ENCODE results near the gene TLK2.
"Not testable (repeated sequence)": the region's sequence is repeated elsewhere in the genome, so short reads cannot be mapped to it uniquely, and the experiment has no call there.

TLK2 gene

DNA sequence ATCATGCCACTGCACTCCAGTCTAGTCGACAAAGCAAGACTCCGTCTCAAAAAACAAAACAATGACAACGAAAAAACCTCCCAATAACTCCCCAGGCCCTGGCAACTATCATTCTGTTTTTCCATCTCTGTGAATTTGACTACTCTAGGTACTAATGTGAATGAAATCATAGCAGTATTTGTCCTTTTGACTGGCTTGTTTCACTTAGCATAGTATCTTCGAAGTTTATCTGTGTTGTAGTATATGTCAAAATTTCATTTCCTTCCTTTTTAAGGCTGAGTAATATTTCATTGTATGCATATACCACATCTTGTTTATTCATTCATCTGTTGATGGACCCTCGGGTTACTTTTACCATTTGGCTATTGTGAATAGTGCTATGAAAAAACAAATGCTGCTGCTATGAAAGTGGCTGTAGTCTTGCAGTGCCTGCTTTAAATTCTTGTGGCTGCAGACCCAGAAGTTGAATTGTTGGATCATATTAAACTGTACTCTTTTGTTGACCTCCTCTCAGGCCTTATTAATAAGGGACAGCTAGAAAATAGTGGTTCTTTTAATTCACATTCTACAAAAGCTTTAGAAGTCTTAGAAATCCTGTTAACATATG, 14.5 kb downstream of the TLK2 start:
- not testable (repeated sequence) for DNase-seq

DNA sequence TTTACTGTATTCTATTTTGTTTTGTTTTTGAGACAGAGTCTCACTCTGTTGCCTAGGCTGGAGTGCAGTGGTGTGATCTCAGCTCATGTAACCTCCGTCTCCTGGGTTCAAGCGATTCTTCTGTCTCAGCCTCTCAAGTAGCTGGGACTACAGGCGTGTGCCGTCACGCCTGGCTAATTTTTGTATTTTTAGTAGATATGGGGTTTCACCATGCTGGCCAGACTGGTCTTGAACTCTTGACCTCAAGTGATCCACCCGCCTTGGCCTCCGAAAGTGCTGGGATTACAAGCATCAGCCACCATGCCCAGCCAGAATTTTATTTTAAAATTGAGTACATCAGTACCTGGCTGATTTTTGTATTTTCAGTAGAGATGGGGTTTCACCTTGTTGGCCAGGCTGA, 15.4 kb downstream of the TLK2 start:
- DNase-seq = not testable (repeated sequence)

DNA sequence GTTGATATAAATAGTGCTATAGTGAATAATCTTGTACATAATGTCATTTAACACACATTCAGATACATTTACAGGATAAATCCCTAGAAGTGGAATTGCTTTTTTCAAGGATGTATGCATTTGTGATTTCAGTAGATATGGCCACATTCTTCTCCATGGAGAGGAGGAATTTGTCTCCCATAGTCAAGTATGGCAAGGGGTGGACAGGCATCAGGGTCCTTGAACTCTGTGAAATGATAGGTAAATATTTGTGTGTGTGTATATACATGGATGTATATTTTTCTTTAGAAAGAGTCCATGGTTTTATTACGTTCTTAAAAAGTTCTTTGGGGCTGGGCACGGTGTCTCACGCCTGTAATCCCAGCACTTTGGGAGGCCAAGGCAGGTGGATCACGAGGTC, 17.7 kb downstream of the TLK2 start:
- DNase-seq = not testable (repeated sequence)

DNA sequence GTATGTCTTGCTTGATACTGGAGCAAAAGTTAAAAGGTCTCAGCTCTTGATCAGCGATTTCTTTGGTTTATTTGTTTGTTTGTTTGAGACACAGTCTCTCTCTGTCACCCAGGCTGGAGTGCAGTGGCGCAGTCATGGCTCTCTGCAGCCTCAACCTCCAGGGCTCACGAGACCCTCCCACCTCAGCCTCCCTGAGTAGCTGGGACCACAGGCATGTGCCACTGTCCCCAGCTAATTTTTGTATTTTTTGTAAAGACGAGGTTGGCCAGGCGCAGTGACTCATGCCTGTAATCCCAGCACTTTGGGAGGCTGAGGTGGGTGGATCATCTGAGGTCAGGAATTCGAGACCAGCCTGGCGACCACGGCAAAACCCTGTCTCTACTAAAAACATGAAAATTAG, 20.2 kb downstream of the TLK2 start:
- not testable (repeated sequence) for DNase-seq

DNA sequence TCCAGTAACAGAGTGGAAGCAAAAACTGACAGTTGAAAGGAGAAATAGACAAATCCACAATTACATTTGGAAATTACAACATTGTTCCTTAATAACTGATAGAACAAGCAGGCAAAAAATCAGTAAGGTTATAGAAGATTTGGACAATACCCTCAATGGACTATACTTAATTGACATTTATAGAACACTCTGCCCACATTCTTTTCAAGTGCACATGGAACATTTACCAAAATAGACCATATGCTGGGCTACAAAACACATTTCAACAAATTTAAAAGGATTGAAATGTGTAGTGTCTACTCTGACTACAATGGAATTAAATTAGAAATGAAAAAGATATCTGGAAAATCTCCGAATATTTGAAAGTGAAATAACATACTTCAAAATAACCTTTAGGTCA, 21.8 kb downstream of the TLK2 start:
- DNase-seq = not testable (repeated sequence)

DNA sequence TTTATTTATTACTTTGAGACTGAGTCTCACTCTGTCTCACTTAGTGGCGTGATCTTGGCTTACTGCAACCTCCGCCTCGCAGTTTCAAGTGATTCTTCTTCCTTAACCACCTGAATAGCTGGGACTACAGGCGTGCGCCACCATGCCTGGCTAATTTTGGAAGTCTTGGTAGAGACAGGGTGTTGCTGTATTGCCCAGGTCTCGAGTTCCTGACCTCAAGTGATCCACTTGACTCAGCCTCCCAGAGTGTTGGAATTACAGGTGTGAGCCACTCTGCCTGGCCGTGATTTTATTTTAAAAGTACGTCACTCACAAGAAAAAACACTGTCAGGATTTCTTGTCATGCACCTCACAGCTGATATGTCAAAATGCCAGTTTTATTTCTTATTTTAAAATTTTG, 26.2 kb downstream of the TLK2 start:
- not testable (repeated sequence) for DNase-seq

DNA sequence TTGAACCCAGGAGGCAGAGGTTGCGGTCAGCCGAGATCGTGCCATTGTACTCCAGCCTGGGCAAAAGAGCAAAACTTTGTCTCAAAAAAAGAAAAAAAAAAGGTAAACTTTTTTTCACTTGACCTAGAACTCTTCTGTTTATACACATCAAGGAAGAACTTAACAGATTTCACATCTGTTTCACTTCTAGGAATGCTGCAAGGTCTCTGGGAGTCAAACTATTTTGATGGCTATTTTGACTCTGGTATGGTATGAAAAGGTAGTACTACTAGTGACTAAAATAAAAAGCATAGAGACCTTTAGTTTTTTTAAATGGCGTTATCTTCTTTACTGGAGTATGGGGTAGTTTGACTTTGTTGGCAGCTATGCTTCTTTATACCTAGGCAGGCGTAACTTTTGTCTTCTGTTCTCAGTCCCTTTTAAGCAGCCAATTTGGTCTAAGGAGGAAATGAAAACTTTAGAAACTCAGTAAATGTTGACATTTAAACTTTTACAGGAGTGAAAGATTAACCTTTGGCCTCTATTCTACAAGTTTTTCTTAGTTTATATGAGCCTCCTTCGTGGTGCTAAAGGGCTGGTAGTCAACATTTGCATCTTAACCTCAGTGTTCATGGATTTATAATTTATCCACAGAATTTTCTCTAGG, 28.7 kb downstream of the TLK2 start:
- DNase-seq = not testable (repeated sequence)

DNA sequence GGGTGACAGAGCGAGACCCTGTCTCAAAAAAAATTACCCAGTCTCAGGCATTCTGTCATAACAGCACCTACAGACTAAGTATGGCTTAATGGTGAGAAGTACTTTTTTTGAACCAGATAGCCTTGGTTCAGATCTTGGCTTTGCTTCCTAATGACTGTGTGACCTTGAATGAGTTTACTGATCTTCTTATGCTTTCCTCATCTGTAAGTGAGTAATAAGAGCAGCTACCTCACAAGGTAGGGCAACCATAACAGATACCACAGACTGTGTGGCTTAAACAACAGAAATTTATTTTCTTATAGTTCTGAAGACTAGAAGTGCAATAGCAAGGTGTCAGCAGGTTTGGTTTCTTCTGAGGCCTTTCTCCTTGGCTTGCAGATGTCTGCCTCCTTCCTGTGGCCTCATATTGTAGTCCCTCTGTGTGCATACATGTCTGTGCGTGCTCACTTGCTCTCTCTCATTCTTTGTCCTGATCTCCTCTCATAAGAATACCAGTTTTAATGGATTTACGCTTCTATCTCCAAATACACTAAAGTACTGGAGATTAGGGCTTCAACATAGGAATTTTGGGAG, 31.7 kb downstream of the TLK2 start:
- DNase-seq = not testable (repeated sequence)

DNA sequence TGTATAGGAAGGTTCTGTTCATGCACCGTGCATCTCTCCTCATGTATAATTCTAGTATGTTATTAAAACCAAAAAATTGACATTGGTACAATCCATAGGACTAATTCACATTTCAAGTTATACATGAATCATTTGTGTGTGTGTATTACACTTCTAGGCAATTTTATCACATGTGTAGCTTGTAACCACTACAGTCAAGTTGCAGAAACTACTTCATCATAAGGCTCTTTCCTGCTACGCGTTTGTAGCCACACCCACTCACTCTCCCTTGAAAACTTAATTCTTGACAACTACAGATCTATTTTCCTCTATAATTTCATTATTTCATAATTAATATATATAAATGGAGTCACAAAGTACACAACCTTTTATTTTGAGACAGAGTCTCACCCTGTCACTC, 32.4 kb downstream of the TLK2 start:
- DNase-seq = not testable (repeated sequence)

DNA sequence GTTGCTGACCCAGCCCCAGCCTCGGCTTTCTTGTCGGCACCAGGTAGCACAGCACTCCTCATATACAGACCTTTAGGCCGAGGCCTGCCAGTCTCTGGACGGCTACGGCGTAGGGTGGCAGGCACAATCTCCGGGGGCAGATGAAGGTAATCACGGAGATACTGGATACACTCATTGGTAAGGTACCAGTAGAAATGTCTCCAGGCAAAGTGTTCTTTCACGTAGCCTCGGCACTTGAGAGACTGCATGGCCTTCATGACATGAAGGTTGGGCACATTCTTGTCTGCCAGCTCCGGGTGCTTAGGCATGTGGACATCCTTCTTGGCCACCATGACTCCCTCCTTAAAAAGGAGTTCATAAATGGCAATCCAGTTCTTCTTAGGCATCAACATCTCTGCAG, 37.8 kb downstream of the TLK2 start:
- DNase-seq = not testable (repeated sequence)

DNA sequence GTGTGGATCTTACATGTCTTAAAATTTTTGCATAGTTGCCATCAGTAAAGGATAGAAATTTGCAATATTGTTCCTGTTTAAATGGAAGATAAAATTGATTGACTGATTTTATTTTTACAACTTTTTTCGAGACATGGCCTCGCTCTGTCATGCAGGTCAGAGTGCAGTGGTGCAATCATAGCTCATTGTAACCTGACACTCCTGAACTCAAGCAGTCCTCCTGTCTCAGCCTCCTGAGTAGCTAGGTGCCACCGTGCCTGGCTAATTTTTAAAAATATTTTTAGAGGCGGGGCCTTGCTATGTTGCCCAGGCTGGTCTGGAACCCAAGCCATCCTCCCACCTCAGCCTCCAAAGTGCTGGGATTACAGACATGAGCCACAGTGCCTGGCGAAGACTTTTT, 42.7 kb downstream of the TLK2 start:
- not testable (repeated sequence) for DNase-seq

DNA sequence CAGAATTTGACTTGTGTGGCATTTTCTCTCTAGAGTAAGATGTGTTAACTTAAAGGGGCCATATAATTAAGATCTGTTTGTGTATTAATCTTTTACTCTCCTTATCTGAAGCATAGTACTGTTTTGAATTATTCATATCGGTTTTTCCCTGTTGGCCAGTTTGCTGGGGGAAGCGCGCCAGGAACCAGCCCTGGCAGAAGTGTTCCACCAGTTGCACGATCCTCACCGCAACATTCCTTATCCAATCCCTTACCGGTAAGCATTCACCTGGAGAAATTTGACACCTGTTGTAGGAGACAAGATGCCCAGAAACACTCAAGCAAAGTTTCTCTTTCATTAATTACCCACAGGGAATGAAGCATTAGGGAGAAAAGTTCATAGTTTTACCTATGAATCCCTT, 45.5 kb downstream of the TLK2 start:
- DNase-seq = not testable (repeated sequence)

DNA sequence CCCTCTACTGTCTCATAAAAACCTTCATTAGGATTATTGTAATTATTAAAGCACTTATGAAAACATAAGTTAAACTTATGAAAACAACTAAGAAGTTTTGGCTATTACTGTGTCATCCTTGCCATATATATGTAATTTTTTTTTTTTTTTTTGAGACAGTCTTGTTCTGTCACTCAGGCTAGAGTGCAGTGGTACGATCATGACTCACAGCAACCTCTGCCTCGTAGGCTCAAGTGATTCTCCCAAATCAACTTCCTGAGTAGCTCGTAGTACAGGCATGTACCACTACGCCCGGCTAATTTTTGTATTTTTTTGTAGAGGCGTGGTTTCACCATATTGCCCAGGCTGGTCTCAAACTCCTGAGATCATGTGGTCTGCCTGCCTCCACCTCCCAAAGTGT, 46.7 kb downstream of the TLK2 start:
- DNase-seq = not testable (repeated sequence)

DNA sequence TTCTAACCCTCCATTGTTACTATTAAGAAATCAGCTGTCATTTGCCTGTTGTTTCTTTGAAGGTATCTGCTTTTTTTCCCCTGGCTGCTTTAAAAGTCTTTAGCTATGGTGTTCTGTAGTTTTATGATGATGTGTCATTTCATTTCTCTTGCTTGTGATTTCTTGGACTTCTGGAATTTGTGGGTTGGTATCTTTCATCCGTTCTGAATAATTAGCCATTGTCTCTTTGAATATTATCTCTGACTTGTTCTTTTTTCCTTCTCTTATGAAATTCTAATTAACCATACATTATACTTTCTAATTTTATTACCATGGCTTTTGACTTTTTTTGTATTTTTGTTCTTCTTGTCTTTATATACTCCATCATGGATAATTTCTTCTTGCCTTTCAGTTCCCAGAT, 52.3 kb downstream of the TLK2 start:
- not testable (repeated sequence) for DNase-seq

DNA sequence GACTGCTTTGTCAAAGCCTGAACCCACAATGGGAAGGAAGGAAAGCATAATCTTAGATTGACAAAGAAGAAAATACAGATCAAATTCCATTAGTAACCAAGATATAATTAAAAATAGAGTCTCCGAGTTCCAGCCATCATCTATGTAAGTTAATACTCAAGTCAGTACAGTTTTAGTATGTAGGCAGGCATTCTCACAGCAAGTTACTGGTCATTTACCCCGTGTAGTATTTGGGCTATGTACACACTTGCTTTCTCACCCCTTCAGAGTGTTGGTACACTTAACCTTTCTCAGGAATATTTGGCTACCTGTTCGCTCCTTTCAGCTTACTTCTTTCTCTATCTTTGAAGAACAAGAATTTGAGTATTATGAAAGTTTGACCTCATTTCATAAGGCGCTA, 57.9 kb downstream of the TLK2 start:
- not testable (repeated sequence) for DNase-seq

DNA sequence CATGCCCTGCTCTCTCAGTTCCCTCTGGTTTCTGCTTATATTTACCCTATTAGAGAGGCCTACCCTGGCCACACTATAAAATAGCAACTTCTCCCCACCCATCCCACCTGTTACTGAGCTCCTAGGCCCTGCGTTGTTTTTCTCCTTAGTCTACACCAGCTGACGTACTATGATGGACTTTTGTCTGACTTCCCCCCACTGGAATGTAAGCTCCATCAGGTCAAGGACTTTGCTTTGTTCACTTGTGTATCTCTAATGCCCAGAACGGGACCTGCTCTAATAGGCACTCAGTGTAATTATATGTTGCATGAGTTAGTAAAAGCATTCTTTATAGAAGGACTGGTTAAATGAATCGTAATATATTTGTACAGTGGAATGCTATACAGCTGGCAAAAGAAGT, 62.4 kb downstream of the TLK2 start:
- not testable (repeated sequence) for DNase-seq

DNA sequence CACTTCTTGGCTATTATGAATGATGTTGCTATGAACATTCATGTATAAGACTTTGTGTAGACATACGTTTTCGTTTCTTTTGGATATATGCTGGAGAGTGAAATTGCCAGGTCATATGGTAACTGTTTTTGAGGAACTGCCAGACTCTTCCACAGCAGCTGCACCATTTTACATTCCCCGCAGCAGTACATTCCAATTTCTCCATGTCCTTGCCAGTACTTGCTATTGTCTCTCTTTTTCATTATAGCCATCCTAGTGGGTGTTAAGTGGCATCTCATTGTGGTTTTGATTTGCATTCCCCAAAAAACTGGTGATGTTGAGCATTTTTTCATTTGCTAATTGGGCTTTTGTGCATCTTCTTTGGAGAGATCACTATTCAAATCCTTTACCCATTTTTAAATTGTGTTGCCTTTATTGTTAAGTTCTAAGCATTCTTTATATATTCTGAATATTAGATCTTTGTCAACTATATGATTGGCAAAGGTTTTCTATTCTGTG, 64.7 kb downstream of the TLK2 start:
- not testable (repeated sequence) for DNase-seq

DNA sequence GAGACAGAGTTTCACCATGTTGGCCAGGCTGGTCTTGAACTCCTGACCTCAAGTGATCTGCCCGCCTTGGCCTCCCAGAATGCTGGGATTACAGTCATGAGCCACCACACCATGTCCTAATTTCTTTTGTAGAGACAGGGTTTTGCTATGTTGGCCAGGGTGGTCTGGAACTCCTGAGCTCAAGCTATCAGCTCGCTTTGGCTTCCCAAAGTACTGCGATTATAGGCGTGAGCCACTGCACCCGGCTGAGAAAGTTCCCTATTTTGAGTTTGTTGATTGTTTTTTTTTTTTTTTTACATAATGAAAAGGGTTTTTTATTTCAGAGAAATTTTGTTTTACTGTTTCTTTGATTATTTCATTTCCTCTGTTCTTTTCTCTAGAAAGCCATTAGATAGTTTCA, 67.4 kb downstream of the TLK2 start:
- DNase-seq = not testable (repeated sequence)

DNA sequence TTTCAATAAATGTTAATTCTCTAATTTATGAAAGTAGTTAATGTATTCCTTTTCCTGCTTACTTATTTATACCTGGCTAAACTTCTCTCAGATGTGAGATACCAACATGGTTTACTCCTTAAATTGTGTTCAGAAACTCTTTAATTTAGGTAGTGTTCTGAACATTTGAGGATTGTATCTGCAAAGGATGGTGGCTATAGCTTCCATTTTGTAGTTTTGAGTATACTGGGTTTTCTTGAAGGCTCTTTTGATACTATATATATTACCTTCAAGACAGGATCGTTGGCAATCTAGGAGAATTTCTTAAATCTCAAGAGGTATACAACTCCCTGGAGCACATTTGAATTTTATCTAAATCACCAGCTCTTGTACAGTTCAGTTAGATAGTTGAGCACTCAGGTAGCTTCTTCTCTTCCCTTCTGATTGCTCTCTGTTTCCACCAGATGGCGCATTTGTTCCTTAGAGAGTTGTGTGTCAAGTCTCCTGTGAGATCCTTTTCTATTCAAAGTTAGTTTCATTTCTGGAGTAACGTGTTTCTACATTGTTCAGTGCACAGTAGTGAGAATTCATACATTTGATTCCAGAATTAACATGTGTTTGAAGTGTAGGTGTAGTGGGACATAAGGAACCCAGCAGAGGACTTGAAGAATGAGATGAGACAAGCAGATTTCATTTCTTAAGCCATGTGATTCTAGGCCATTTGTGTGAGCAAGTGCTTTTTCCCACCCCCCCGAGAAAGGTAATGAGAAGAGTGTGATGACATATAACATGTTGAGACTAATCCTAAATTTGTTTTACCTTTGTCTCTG, 74.4 kb downstream of the TLK2 start:
- not testable (repeated sequence) for DNase-seq

DNA sequence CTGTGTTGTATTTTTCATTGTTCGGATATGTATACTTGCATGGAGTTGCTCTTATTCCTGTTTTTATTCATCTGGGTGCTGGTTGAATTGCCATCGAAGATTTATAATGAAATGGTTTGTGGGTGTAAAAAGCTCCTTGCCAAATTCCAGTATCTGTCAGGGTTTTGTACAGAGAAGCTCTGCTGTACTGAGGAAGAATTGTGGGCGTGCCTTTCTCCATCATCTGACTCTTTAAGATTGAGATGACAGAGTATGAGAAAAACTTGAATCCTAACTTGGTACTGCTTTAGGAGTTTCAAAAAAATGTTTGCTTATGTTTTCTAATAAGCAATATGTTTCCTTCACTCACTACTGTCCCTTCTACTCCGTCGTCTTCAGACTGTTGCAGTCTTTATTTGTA, 78.9 kb downstream of the TLK2 start:
- DNase-seq = not testable (repeated sequence)

DNA sequence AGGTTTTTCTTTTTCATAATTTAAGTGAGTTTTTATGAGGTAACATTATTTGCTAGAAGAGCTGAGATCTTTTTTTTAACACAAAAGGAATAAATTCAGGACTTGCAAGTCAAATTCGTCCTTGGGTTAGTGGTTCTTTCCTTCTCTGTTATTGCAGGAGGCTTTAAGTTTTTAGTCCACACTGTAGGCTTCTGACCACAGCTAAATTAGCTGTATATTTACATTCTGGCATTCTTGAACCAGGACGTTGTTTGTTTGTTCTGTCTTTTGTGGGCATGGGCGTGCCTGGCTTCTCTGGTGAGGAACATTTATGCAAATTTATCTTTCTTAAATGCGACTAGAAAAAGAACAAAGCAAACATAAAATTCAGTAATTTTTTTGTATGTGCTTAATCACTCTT, 80.3 kb downstream of the TLK2 start:
- DNase-seq = not testable (repeated sequence)

DNA sequence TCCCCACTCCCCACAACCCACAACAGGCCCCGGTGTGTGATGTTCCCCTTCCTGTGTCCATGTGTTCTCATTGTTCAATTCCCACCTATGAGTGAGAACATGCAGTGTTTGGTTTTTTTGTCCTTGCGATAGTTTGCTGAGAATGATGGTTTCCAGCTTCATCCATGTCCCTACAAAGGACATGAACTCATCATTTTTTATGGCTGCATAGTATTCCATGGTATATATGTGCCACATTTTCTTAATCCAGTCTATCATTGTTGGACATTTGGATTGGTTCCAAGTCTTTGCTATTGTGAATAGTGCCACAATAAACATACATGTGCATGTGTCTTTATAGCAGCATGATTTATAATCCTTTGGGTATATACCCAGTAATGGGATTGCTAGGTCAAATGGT, 82.3 kb downstream of the TLK2 start:
- DNase-seq = not testable (repeated sequence)

DNA sequence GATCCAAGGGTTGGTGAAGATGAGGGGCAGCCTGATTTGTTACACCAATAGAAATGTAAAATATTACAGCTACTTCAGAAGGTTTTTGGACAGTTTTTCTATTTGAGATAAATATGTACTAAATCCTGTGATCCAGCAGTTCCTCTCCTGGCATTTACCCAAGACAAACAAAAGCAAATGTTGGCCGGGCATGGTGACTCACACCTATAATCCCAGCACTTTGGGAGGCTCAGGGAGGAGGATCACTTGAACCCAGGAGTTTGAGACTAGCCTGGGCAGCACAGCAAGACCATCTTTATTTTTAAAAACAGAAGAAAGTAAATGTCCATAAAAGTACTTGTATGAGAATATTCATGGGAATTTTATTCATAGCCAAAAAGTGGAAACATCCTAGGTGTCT, 84.0 kb downstream of the TLK2 start:
- no peak for DNase-seq

Measured in activated effector memory CD4-positive, alpha-beta T cell treated with anti-CD3 and anti-CD28 coated beads, Interleukin-2, amount 50 U/mL, for 16 hours (primary cell).